SU-DHL-6 (cell line): ENCODE measurements around the gene KCNT2.

Experiments
- H2AFZ ChIP-seq: fragments of 200-600 bp; sonication (generic); 2 replicates; pipeline ENCODE4 v1.6.1; 2014; ENCODE audit warnings: low read depth, mild to moderate bottlenecking, moderate library complexity, mixed read lengths, antibody characterized with exemption, low read length; ENCODE audit not compliant: severe bottlenecking
- H3F3A ChIP-seq: fragments of 200-600 bp; shearing (Covaris generic); 2 replicates; pipeline ENCODE4 v1.6.0; 2016; ENCODE audit warnings: antibody characterized with exemption, mild to moderate bottlenecking; ENCODE audit not compliant: insufficient read depth
- H3K27ac ChIP-seq: fragments of 200-600 bp; sonication (generic); 2 replicates; pipeline ENCODE4 v1.5.1; 2016; ENCODE audit warnings: low read depth, mild to moderate bottlenecking, low read length, moderate library complexity, mixed read lengths
- H3K27me3 ChIP-seq: fragments of 200-600 bp; sonication (generic), shearing (Covaris generic); 2 replicates; pipeline ENCODE4 v1.6.0; 2014; ENCODE audit warnings: mild to moderate bottlenecking, low read length
- H3K36me3 ChIP-seq: fragments of 200-600 bp; sonication (generic); 2 replicates; pipeline ENCODE4 v1.6.1; 2014; ENCODE audit warnings: mild to moderate bottlenecking, low read length, mixed read lengths
- H3K4me2 ChIP-seq: fragments of 300-600, 200-600 bp; shearing (Covaris generic), sonication (generic); 2 replicates; pipeline ENCODE4 v1.6.0; 2014; ENCODE audit warnings: low read length, low read depth, mild to moderate bottlenecking; ENCODE audit not compliant: poor library complexity, severe bottlenecking
- H3K4me3 ChIP-seq: fragments of 200-600 bp; sonication (generic); 2 replicates; pipeline ENCODE4 v1.5.1; 2014; ENCODE audit warnings: antibody characterized with exemption, low read length, mild to moderate bottlenecking, mixed read lengths; ENCODE audit not compliant: insufficient read depth, poor library complexity, severe bottlenecking
- H3K79me2 ChIP-seq: fragments of 200-600 bp; sonication (generic); 2 replicates; pipeline ENCODE4 v1.6.1; 2014; ENCODE audit warnings: mild to moderate bottlenecking, low read length, moderate library complexity; ENCODE audit not compliant: insufficient read depth
- H3K9ac ChIP-seq: fragments of 200-600 bp; sonication (generic); 2 replicates; pipeline ENCODE4 v1.7.0; 2014; ENCODE audit warnings: mild to moderate bottlenecking, low read length
- H3K9me2 ChIP-seq: fragments of 200-600 bp; sonication (generic); replicated peaks from 2 replicates; pipeline ENCODE4 v1.6.1; 2014; ENCODE audit warnings: low read length; ENCODE audit not compliant: insufficient read depth
- H3K9me3 ChIP-seq: fragments of 200-600 bp; sonication (generic); 2 replicates; pipeline ENCODE4 v1.6.1; 2014; ENCODE audit warnings: low read length, mixed read lengths; ENCODE audit not compliant: insufficient read depth
- H4K20me1 ChIP-seq: fragments of 200-600 bp; sonication (generic); 2 replicates; pipeline ENCODE4 v1.6.1; 2014; ENCODE audit warnings: low read depth, mild to moderate bottlenecking, antibody characterized with exemption, low read length, moderate library complexity, mixed read lengths
- EZH2phosphoT487 ChIP-seq: fragments of 200-600 bp; sonication (generic), shearing (Covaris generic); conservative IDR thresholded peaks from 2 replicates; pipeline ENCODE4 v1.6.1; 2018; ENCODE audit warnings: mild to moderate bottlenecking, antibody characterized with exemption, low read length, moderate library complexity, mixed read lengths
- TF ChIP-seq, protein P1 (sequence below): fragments of 200-600 bp; sonication (generic); IDR thresholded peaks from one replicate; pipeline ENCODE4 v1.5.1; 2017; ENCODE audit warnings: antibody characterized with exemption, mild to moderate bottlenecking, low read length, moderate library complexity; ENCODE audit not compliant: insufficient read depth, poor library complexity, severe bottlenecking

Gene KCNT2

DNA sequence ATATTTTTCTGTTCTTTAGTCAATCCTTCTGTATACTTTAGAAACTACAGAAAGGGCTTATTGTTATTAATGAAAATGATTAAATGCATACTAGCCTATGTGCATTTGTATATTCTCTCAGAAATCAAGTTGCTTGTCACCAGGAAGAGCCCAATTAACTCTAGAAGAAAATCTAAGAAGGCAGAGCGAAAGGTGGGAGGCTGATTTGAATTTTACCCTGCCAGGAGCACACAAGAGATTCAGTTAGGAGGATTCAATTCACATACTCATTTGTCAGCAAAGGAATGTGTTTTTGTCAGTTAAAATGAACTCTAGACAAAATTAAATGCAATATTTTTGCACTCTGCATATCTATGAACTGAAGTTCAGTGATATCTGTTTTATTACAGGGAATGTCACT lies 411.8 kb downstream of the KCNT2 start:
- Histone ChIP-seq H4K20me1 (no peaks in the 10 kb centered on the region), H3F3A (no peaks in the 10 kb centered on the region), H3K27ac (no peak overlapping the region), H3K79me2 (no peaks in the 10 kb centered on the region), H3K9ac (no peak overlapping the region), H3K36me3 (no peaks in the 10 kb centered on the region), H3K9me3 (no peaks in the 10 kb centered on the region), H3K9me2 (no peaks in the 10 kb centered on the region), H2AFZ (no peak overlapping the region), H3K4me2 (no peak overlapping the region), H3K27me3 (no peaks in the 10 kb centered on the region), H3K4me3 (no peak overlapping the region)
- no peak for TF ChIP-seq EZH2phosphoT487
- TF ChIP-seq, protein P1, sequence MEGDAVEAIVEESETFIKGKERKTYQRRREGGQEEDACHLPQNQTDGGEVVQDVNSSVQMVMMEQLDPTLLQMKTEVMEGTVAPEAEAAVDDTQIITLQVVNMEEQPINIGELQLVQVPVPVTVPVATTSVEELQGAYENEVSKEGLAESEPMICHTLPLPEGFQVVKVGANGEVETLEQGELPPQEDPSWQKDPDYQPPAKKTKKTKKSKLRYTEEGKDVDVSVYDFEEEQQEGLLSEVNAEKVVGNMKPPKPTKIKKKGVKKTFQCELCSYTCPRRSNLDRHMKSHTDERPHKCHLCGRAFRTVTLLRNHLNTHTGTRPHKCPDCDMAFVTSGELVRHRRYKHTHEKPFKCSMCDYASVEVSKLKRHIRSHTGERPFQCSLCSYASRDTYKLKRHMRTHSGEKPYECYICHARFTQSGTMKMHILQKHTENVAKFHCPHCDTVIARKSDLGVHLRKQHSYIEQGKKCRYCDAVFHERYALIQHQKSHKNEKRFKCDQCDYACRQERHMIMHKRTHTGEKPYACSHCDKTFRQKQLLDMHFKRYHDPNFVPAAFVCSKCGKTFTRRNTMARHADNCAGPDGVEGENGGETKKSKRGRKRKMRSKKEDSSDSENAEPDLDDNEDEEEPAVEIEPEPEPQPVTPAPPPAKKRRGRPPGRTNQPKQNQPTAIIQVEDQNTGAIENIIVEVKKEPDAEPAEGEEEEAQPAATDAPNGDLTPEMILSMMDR, result no peak

DNA sequence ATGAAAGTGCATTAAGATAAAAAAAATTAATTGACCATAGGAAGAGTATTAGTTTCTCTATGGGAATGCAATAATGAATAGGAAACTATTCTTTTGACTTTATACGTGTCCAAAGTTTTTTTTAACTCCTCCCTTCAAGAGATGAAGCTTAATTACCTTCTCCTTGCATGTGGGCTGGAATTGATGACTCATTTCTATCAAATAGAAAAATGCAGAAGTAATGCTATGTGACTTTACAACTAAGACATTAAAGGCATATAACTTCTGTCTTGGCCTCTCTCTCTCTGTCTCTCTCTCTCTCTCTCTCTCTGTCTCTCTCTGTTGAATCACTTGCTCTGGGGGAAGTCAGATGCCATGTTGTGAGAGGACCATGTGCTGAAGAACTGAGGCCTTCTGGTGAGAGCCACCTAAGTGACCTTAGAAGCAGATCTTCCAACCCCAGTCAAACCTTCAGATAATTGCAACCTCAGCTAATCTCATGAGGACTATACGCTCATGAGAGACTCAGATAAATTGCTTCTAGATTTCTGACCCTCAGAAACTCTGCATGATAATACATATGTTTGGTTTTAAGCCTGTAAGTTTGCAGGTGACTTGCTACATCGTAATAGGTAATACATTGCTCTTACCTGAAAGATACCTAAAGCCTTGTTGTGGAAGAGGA lies 414.2 kb downstream of the KCNT2 start:
- no peak overlapping the region for H3K4me3 ChIP-seq
- no peak for TF ChIP-seq EZH2phosphoT487
- TF ChIP-seq, protein P1, result no peak

DNA sequence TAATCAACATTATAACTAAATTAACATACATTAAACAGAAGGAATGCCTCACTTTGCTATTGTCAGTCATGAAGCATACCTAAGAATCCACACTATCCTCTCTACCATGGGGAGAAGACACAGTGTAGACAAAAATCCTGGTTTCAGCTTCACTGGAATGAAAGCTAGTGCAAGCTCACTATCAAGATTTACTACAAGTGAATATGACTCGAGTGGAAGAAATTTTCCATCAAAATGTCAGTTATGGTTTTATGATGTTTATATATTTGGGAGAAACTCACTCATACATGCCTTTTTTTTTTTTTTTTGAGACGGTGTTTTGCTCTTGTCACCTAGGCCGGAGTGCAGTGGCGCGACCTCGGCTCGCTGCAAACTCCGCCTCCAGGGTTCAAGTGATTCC lies 424.3 kb downstream of the KCNT2 start:
- H3K9ac ChIP-seq, result no peak overlapping the region
- H3K4me3 ChIP-seq, result no peak overlapping the region
- H2AFZ ChIP-seq, result no peak overlapping the region
- H3K36me3 ChIP-seq, result no peaks in the 10 kb centered on the region
- no peaks in the 10 kb centered on the region for H3K9me2 ChIP-seq
- H3K79me2 ChIP-seq, result no peaks in the 10 kb centered on the region
- H3F3A ChIP-seq, result no peaks in the 10 kb centered on the region
- H3K4me2 ChIP-seq, result no peak overlapping the region
- no peaks in the 10 kb centered on the region for H3K27me3 ChIP-seq
- no peak overlapping the region for H3K27ac ChIP-seq
- TF ChIP-seq, protein P1, result no peak
- no peak for TF ChIP-seq EZH2phosphoT487
- H4K20me1 ChIP-seq, result no peaks in the 10 kb centered on the region
- no peaks in the 10 kb centered on the region for H3K9me3 ChIP-seq

More for the DNA sequence above, 414.2 kb downstream of the KCNT2 start:
- Histone ChIP-seq H3K79me2 (no peaks in the 10 kb centered on the region), H4K20me1 (no peaks in the 10 kb centered on the region), H3K9me2 (no peaks in the 10 kb centered on the region), H3K9ac (no peak overlapping the region), H3K27me3 (no peaks in the 10 kb centered on the region), H3K9me3 (no peaks in the 10 kb centered on the region), H3K4me2 (no peak overlapping the region), H2AFZ (no peak overlapping the region), H3F3A (no peaks in the 10 kb centered on the region), H3K36me3 (no peaks in the 10 kb centered on the region), H3K27ac (no peak overlapping the region)
